GM21528 (cell line): ENCODE data around the gene ZFAND2A.
"Not testable (repeated sequence)": the region's sequence is repeated elsewhere in the genome, so short reads cannot be mapped to it uniquely, and the experiment has no call there.

Source experiments
- ATAC-seq: cut with Tn5 transposase; IDR thresholded peaks from one replicate; pipeline ENCODE4 v1.9.1; 2021; ENCODE audit warnings: mild to moderate bottlenecking, moderate library complexity; ENCODE audit not compliant: unreplicated experiment, low FRiP score

ZFAND2A gene

GRCh38 chr7:1154172-1154739, 5.7 kb downstream of the ZFAND2A start:
- ATAC-seq, result no peak

GRCh38 chr7:1152492-1152891, 7.5 kb downstream of the ZFAND2A start:
- ATAC-seq, result no peak

- ATAC-seq, result no peak
Observed at GRCh38 chr7:1151653-1152425, 8.2 kb downstream of the ZFAND2A start.

GRCh38 chr7:1151156-1151555, 8.8 kb downstream of the ZFAND2A start:
- ATAC-seq, result no peak

- ATAC-seq, result no peak
Observed at GRCh38 chr7:1150400-1151002, 9.5 kb downstream of the ZFAND2A start.

GRCh38 chr7:1149351-1149794, 10.6 kb downstream of the ZFAND2A start:
- ATAC-seq, result no peak

- ATAC-seq, result not testable (repeated sequence)
Observed at GRCh38 chr7:1147873-1148272, 12.1 kb downstream of the ZFAND2A start.

GRCh38 chr7:1144269-1144771, 15.7 kb downstream of the ZFAND2A start:
- ATAC-seq, result no peak

- not testable (repeated sequence) for ATAC-seq
Observed at GRCh38 chr7:1143031-1143430, 17.0 kb downstream of the ZFAND2A start.

GRCh38 chr7:1142051-1142635, 17.9 kb downstream of the ZFAND2A start:
- no peak for ATAC-seq

GRCh38 chr7:1141651-1142050, 18.3 kb downstream of the ZFAND2A start:
- no peak for ATAC-seq

- no peak for ATAC-seq
Observed at GRCh38 chr7:1140476-1141104, 19.4 kb downstream of the ZFAND2A start.

- ATAC-seq, result peak; percentile 64
Observed at GRCh38 chr7:1137517-1138167, 22.4 kb downstream of the ZFAND2A start.

GRCh38 chr7:1136841-1137516, 23.0 kb downstream of the ZFAND2A start:
- ATAC-seq, result peak; percentile 3

- no peak for ATAC-seq
Observed at GRCh38 chr7:1134951-1135350, 25.0 kb downstream of the ZFAND2A start.

- ATAC-seq, result no peak
Observed at GRCh38 chr7:1131471-1132265, 28.3 kb downstream of the ZFAND2A start.

- ATAC-seq, result no peak
Observed at GRCh38 chr7:1130021-1130990, 29.7 kb downstream of the ZFAND2A start.

- ATAC-seq, result no peak
Observed at GRCh38 chr7:1129431-1129830, 30.6 kb downstream of the ZFAND2A start.
